Measurements from ENCODE around the gene MRPL10. TPM values are rescaled to one million over a fixed set of nuclear protein-coding genes. Genes with fewer than 3 reads are reported as not detected.

The MRPL10 gene
- total RNA-seq, 1 donor from 2014 or later, result 59.7 TPM

DNA sequence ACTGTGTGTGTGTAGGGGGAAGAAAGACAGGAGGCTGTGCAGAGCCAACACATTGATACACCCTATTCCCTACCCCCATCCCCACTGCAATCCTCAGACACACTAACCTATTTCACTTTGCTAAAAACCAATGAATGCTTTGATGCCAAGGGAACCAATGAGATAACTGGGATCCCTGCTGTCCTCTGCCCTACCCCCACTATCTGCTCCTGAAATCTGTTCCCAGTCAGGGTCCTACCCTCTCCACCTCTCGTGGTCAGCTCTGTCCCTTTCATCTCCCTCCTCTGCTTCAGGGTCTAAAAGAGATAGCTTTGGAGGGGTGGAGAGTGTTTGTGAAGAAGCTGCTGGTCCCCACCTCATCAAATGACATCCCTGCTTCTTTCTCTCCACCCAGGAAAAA lies 38.7 kb upstream of the MRPL10 start:
- no peak overlapping the region for H3K4me3 ChIP-seq (ENCODE audit: low read depth, low read length)
- DNase-seq (ENCODE audit: low read depth), result no peak
- peaks cover 29% of the 10 kb centered on the region for H3K27me3 ChIP-seq (ENCODE audit: control insufficient read depth, insufficient read depth, low read length)
- TF ChIP-seq, protein P1, sequence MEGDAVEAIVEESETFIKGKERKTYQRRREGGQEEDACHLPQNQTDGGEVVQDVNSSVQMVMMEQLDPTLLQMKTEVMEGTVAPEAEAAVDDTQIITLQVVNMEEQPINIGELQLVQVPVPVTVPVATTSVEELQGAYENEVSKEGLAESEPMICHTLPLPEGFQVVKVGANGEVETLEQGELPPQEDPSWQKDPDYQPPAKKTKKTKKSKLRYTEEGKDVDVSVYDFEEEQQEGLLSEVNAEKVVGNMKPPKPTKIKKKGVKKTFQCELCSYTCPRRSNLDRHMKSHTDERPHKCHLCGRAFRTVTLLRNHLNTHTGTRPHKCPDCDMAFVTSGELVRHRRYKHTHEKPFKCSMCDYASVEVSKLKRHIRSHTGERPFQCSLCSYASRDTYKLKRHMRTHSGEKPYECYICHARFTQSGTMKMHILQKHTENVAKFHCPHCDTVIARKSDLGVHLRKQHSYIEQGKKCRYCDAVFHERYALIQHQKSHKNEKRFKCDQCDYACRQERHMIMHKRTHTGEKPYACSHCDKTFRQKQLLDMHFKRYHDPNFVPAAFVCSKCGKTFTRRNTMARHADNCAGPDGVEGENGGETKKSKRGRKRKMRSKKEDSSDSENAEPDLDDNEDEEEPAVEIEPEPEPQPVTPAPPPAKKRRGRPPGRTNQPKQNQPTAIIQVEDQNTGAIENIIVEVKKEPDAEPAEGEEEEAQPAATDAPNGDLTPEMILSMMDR (IDR thresholded peaks at IDR 0.05; ENCODE audit: insufficient read depth, low read length, poor library complexity, severe bottlenecking), result no peak
- H3K36me3 ChIP-seq (ENCODE audit: control insufficient read depth, insufficient read depth, low read length), result no peaks in the 10 kb centered on the region

DNA sequence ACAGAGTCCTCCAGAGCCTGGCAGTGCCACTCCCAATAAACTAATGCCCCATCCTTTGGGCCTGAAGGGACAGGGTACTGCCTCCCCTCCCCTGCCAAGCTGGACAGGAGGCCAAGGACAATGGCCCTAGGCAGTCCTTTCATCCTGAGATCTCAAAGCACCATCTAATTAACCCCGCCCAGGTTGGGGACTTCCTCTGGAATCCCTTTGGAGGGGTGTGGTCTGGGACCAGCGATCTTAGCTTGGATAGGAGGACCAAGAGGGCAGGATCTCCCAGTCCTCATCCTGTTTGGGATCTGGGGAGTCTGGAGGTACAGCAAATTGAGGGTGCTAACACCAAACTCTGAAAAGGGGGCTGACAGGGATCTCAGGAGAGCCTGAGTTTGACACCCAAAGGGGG lies 37.8 kb upstream of the MRPL10 start:
- Histone ChIP-seq H3K4me3 (ENCODE audit: low read depth, low read length) (no peak overlapping the region), H3K36me3 (ENCODE audit: control insufficient read depth, insufficient read depth, low read length) (no peaks in the 10 kb centered on the region), H3K27me3 (ENCODE audit: control insufficient read depth, insufficient read depth, low read length) (peaks cover 29% of the 10 kb centered on the region)
- TF ChIP-seq, protein P1 (IDR thresholded peaks at IDR 0.05; ENCODE audit: insufficient read depth, low read length, poor library complexity, severe bottlenecking), result no peak
- DNase-seq (ENCODE audit: low read depth), result no peak

DNA sequence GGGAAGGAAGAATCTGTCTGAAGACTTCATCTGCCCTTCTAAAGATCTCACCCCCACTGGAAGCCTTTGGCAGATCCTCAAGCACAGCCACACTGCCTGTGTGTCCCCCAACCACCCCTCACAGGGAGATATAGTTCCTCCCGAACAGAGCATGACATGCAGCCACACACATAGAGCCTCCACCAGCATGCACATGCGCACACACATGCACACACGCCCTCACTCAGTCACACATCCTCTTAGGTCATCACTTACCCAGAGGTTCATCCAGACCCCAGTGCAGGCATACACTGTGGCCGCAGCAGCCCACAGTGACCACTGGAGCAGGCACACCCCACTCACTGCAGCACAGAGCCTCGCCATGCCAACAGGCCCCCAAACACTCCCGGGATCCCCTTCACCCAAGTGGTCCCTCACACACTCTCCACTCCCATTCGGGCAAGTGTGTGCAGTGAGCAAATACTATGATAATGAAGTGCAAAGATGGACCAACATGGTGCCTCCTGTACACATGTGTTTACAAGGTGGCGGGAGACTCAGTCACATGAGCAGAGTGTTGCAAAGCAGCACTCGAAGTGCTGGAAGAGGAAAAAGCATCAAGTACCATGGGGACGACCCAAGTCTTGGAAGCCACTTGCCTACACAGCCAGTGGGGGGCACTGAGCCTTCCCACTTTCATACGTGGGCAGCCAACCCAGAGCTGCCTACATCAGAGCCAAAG lies 36.6 kb upstream of the MRPL10 start:
- Histone ChIP-seq H3K4me3 (ENCODE audit: low read depth, low read length) (no peak overlapping the region), H3K36me3 (ENCODE audit: control insufficient read depth, insufficient read depth, low read length) (no peaks in the 10 kb centered on the region), H3K27me3 (ENCODE audit: control insufficient read depth, insufficient read depth, low read length) (peaks cover 19% of the 10 kb centered on the region)
- TF ChIP-seq, protein P1 (IDR thresholded peaks at IDR 0.05; ENCODE audit: insufficient read depth, low read length, poor library complexity, severe bottlenecking), result no peak
- no peak for DNase-seq (ENCODE audit: low read depth)

DNA sequence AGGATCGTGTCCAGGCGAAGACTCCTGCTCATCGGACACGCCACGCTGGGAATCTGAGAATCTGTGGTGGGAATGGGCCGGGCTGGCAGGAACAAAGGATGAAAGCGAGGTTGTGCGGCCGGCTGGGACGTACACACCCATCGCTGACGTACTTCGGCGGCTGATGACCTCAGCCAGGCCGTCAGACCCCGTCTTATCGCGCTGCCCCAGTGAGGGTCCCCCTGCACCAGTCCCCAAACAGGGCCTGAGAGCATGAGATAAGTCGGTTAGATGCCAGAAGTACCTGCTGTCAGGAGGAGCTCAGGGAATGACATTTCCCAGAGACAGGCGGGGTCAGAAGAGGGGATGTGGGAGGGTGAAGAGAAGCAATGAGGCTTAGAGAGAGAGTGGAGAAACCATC lies 35.6 kb upstream of the MRPL10 start:
- Histone ChIP-seq H3K36me3 (ENCODE audit: control insufficient read depth, insufficient read depth, low read length) (no peaks in the 10 kb centered on the region), H3K4me3 (ENCODE audit: low read depth, low read length) (no peak overlapping the region), H3K27me3 (ENCODE audit: control insufficient read depth, insufficient read depth, low read length) (peaks cover 13% of the 10 kb centered on the region)
- TF ChIP-seq, protein P1 (IDR thresholded peaks at IDR 0.05; ENCODE audit: insufficient read depth, low read length, poor library complexity, severe bottlenecking), result no peak
- no peak for DNase-seq (ENCODE audit: low read depth)

DNA sequence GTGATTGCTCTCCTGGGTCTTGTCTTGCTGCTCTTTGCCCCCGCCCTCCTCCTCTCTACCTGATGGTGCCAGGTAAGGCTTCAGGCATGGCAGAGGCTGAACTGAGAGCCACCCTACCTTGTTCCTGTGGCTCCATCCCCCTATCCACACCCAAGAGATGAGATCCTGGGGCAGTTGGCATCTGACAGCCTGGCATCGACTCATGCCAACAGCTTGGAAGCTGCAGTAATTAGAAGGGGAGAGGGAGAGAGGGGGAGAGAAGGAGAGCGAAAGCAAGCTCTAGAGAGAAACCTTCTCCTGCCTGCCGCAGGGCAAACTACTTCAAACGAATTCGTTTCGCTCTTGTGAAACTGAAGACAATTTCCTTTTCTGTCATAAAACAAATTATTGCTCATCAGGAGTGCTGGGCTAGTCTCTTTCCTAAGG lies 33.5 kb upstream of the MRPL10 start:
- Histone ChIP-seq H3K36me3 (ENCODE audit: control insufficient read depth, insufficient read depth, low read length) (no peaks in the 10 kb centered on the region), H3K4me3 (ENCODE audit: low read depth, low read length) (no peak overlapping the region), H3K27me3 (ENCODE audit: control insufficient read depth, insufficient read depth, low read length) (no peaks in the 10 kb centered on the region)
- TF ChIP-seq, protein P1 (IDR thresholded peaks at IDR 0.05; ENCODE audit: insufficient read depth, low read length, poor library complexity, severe bottlenecking), result no peak
- no peak for DNase-seq (ENCODE audit: low read depth)
